HG03460 (cell line): ENCODE data around the gene TRIM7.

ENCODE experiments used
- ATAC-seq: cut with Tn5 transposase; IDR thresholded peaks from one replicate; pipeline ENCODE4 v1.9.1; 2021; ENCODE audit not compliant: unreplicated experiment

Gene TRIM7

GRCh38 chr5:181204826-181205760 is at the start of gene TRIM7:
TRIM7 (minus strand) TSS chr5:181205196; CDS start chr5:181205110, 86 bp downstream.
- ATAC-seq: no peak

- ATAC-seq: no peak
These were observed 43.3 kb upstream of the TRIM7 start for GRCh38 chr5:181248277-181248676.

GRCh38 chr5:181246276-181247049 is 41.5 kb upstream of the TRIM7 start:
- ATAC-seq: peak; percentile 43

- ATAC-seq: peak; percentile 2
These were observed 40.7 kb upstream of the TRIM7 start for GRCh38 chr5:181245427-181246275.

- ATAC-seq: peak; percentile 61
These were observed 38.8 kb upstream of the TRIM7 start, which contains the start of gene RACK1 for GRCh38 chr5:181243564-181244343. RACK1 (minus strand) TSS chr5:181243906; CDS start chr5:181243800, 106 bp downstream.

GRCh38 chr5:181243018-181243563 is 38.1 kb upstream of the TRIM7 start:
- ATAC-seq: no peak

- ATAC-seq: no peak
These were observed 37.0 kb upstream of the TRIM7 start for GRCh38 chr5:181242031-181242451.

GRCh38 chr5:181241393-181241975 is 36.5 kb upstream of the TRIM7 start:
- no peak for ATAC-seq

GRCh38 chr5:181239062-181239663 is 34.2 kb upstream of the TRIM7 start:
- ATAC-seq: no peak

GRCh38 chr5:181237729-181238385 is 32.9 kb upstream of the TRIM7 start:
- no peak for ATAC-seq

- ATAC-seq: no peak
These were observed 32.1 kb upstream of the TRIM7 start for GRCh38 chr5:181236954-181237641.

- ATAC-seq: no peak
These were observed 31.5 kb upstream of the TRIM7 start for GRCh38 chr5:181236471-181236870.

GRCh38 chr5:181235689-181236366 is 30.8 kb upstream of the TRIM7 start:
- ATAC-seq: no peak

GRCh38 chr5:181235323-181235688 is 30.3 kb upstream of the TRIM7 start:
- no peak for ATAC-seq

- ATAC-seq: no peak
These were observed 29.7 kb upstream of the TRIM7 start for GRCh38 chr5:181234455-181235306.

- ATAC-seq: no peak
These were observed 28.9 kb upstream of the TRIM7 start for GRCh38 chr5:181233801-181234454.
